NCI-H446 treated with DMSO at 0.1 percent for 48 hours (cell line): ENCODE measurements around the gene KRTAP5-8.
"Not testable (repeated sequence)": the region's sequence is repeated elsewhere in the genome, so short reads cannot be mapped to it uniquely, and the experiment has no call there.

Source experiments
- DNase-seq: peaks from one replicate; lab custom pipeline; 2025; lab: John Stamatoyannopoulos, UW

Gene KRTAP5-8

GRCh38 chr11:71544525-71545214, 6.8 kb downstream of the KRTAP5-8 start:
- no peak for DNase-seq

DNA sequence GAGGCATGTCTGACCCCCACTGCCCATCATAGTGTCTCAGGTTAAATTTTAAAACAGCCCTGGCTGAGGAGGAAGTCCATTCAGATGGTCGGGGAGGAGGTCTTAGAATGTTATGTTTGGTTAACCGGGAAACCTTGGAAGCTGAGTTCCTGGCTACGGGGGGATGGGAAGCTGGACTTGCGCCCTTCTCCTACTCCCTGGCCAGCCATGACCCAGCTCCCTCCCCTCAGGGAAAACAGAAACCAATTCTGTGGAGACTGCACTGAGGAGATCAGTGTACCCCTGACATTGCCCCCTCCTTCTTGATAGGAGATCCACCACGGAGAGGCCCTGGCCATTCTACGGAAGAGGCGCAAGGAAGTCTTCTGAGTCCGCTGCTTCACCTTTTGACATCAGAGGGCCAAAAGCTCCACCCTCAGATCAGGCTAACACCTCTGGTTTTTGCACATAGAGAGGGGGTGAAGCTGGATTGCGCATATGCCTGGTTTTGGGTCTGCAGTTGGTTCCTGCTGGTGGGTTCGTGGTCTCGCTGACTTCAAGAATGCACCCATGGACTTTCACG, 7.7 kb downstream of the KRTAP5-8 start:
- DNase-seq = no peak

GRCh38 chr11:71548120-71548519, 10.3 kb downstream of the KRTAP5-8 start, which contains the start of gene KRTAP5-9:
Gene KRTAP5-9 (plus strand): TSS chr11:71548420. CDS start chr11:71548658, 238 bp downstream.
- no peak for DNase-seq

DNA sequence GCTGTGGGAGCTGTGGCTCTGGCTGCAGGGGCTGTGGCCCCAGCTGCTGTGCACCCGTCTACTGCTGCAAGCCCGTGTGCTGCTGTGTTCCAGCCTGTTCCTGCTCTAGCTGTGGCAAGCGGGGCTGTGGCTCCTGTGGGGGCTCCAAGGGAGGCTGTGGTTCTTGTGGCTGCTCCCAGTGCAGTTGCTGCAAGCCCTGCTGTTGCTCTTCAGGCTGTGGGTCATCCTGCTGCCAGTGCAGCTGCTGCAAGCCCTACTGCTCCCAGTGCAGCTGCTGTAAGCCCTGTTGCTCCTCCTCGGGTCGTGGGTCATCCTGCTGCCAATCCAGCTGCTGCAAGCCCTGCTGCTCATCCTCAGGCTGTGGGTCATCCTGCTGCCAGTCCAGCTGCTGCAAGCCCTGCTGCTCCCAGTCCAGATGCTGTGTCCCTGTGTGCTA, 10.9 kb downstream of the KRTAP5-8 start:
- no peak for DNase-seq

GRCh38 chr11:71551711-71552110, 13.9 kb downstream of the KRTAP5-8 start:
- DNase-seq = no peak

GRCh38 chr11:71554996-71555395, 17.2 kb downstream of the KRTAP5-8 start:
- no peak for DNase-seq

GRCh38 chr11:71555508-71555907, 17.7 kb downstream of the KRTAP5-8 start:
- DNase-seq = no peak

- no peak for DNase-seq
Measured at GRCh38 chr11:71556018-71556417, 18.2 kb downstream of the KRTAP5-8 start.

GRCh38 chr11:71557257-71557656, 19.4 kb downstream of the KRTAP5-8 start:
- no peak for DNase-seq

DNA sequence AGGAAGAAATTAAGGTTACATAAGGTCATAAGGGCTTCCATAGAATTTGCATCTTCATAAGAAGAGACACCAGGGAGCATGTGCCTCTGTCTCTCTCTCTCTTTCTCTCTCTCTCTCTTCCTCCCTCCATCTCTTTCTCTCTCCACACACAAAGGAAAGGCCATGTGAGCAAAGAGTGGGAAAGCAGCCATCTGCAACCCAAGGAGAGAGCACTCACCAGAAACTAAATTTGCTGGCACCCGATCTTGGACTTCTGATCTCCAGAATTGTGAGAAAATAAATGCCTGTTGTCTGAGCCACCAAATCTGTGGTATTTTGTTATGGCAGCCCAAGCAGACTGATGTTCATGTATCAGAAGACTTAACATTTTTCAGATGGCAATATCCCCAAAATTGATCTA, 21.2 kb downstream of the KRTAP5-8 start:
- DNase-seq = no peak

GRCh38 chr11:71562120-71562519, 24.3 kb downstream of the KRTAP5-8 start:
- no peak for DNase-seq

DNA sequence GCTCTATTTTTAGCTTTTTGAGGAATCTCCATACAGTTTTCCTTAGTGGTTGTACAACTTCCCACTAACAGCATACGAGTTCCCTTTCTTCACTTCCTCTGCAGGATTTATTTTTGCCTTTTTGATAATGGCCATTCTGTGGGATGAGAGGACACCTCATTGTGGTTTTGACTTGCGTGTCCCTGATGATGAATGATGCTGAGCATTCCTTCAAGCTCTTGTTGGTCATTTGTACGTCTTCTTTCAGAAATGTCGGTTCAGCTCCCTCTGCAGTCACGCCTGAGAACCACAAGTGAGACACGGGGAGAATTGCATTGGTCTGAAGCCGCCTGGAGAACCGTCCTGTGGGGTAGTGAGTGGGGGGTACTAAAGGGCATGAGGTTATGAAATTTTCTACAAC, 25.6 kb downstream of the KRTAP5-8 start:
- DNase-seq = no peak

DNA sequence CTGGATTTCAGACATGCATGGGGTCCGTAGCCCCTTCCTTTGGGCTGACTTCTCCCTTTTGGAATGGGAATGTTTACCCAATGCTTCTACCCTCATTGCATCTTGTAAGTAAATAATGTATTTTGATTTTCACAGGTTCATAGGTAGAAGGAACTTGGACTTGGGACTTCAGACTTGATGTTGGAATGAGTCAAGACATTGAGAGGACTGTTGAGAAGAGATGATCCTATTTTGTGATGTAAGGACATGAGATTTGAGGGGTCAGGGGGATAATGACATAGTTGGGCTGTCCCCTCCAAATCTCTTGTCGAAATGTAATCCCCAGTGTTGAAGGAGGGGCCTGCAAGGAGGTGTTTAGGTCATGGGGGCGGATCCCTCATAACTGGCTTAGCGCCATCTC, 26.6 kb downstream of the KRTAP5-8 start:
- DNase-seq = no peak

- no peak for DNase-seq
Measured at GRCh38 chr11:71565263-71565662, 27.4 kb downstream of the KRTAP5-8 start, which contains the start of gene KRTAP5-10. Gene KRTAP5-10 (plus strand): TSS chr11:71565563. CDS start chr11:71565588, 25 bp downstream.

DNA sequence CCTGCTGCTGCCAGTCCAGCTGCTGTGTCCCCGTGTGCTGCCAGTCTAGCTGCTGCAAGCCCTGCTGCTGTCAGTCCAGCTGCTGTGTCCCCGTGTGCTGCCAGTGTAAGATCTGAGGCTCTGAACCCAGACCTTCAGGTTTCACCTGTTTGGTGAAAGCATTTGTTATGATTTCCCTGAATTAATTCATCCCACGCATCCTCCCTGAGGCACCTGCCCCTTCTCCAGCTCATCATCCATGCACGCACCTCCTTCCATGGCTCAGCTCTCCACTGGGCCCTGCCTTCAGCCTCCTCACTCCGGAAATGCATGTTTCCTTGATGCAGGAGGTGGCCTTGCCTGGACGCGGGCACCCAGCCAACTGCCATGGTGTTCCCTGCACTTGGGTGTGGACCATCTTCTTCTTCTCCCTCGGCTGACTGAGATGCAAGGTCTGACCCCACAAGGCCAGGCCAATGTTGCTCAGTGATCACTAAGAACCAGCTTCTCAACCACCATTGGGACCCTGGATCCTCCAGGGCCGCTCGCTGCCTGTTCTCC, 28.3 kb downstream of the KRTAP5-8 start:
- DNase-seq = no peak

- DNase-seq = not testable (repeated sequence)
Measured at GRCh38 chr11:71566626-71567599, 29.1 kb downstream of the KRTAP5-8 start.

GRCh38 chr11:71567633-71568032, 29.8 kb downstream of the KRTAP5-8 start:
- not testable (repeated sequence) for DNase-seq

DNA sequence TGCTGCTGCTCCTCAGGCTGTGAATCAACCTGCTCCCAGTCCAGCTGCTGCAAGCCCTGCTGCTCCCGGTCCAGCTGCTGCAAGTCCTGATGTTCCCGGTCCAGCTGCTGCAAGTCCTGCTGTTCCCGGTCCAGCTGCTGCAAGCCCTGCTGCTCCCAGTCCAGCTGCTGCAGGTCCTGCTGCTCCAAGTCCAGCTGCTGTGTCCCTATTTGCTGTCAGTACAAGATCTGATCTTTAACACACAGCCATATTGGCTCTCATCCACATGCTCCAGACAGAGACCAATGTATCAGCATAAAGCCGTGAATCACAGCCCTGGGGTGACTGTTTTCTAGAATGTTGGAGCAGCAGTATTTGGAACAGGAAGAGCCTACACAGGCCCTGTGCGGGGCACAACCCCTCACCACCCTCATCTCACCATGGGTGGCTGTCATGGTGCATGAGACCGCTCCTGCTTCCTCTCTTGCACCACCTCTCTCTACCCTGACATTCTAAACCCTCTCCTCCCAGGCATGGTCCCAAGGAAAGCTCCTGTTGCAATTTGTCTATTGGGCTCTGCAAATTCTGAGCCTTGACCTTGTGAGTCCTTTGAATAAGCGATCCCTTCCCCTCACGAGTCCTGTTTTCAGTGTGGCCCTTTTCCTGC, 31.0 kb downstream of the KRTAP5-8 start:
- DNase-seq = no peak

GRCh38 chr11:71571101-71571850, 33.5 kb downstream of the KRTAP5-8 start:
- DNase-seq = not testable (repeated sequence)

DNA sequence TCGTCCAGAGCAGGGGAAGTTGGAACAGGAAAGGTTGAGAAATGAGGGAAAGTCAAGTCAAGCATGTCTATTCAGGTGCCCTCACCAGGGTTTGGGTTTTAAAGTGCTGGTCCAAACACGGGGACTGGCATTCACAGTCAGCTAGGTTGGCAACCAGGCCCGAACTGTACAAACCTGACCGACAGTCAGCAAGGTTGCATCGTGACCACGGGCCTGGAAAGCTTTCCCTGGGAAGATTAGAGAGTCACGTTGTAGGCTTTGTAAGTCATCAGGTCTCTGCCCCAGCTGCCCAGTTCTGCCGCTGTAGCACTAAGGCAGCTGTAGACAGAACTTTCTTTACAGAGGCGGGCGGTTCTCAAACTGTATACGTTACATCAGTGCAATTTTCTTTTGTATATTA, 35.0 kb downstream of the KRTAP5-8 start:
- DNase-seq = no peak

- no peak for DNase-seq
Measured at GRCh38 chr11:71574418-71574817, 36.6 kb downstream of the KRTAP5-8 start.
